ENCODE measurements around the gene FGD6. TPM values are rescaled to one million over a fixed set of nuclear protein-coding genes. Genes with fewer than 3 reads are reported as not detected.

FGD6 gene
- total RNA-seq, 1 donor from 2014 or later = 18.0 TPM

DNA sequence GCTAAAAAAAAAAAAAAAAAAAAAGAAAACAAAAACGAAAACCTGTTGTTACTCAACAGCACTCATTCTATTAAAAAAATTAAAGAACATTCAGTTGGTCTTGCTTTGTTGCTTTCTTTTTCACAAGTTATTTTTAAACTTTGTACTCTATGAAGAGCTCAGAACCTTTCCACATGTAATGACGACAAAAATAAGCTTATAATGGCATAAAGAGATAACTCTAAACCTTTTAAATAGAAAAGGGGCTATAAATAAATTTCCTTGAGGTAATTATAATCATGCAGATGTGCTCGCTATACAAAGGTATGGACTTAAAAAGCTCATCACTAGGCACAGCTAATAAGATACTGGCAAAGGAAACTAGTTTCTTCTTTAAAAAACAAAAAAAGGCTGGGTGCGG is 157.3 kb downstream of the FGD6 start:
- DNase-seq (ENCODE audit: low spot score in 2 of 2, unreplicated experiment in 2 of 2) = no peak
- Mint-ChIP-seq H3K36me3 (peaks cover 29% of the 10 kb centered on the region), H3K4me3 (no peak overlapping the region), H3K4me1 (no peaks in the 10 kb centered on the region), H3K27ac (no peak overlapping the region), H3K27me3 (ENCODE audit: low read depth) (no peaks in the 10 kb centered on the region), H3K9me3 (no peaks in the 10 kb centered on the region)
- TF ChIP-seq, protein P1, sequence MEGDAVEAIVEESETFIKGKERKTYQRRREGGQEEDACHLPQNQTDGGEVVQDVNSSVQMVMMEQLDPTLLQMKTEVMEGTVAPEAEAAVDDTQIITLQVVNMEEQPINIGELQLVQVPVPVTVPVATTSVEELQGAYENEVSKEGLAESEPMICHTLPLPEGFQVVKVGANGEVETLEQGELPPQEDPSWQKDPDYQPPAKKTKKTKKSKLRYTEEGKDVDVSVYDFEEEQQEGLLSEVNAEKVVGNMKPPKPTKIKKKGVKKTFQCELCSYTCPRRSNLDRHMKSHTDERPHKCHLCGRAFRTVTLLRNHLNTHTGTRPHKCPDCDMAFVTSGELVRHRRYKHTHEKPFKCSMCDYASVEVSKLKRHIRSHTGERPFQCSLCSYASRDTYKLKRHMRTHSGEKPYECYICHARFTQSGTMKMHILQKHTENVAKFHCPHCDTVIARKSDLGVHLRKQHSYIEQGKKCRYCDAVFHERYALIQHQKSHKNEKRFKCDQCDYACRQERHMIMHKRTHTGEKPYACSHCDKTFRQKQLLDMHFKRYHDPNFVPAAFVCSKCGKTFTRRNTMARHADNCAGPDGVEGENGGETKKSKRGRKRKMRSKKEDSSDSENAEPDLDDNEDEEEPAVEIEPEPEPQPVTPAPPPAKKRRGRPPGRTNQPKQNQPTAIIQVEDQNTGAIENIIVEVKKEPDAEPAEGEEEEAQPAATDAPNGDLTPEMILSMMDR (IDR thresholded peaks at IDR 0.05; ENCODE audit: unreplicated experiment) = no peak

GRCh38 chr12:95057424-95057823 is 159.8 kb downstream of the FGD6 start:
- DNase-seq (ENCODE audit: low spot score in 2 of 2, unreplicated experiment in 2 of 2) = no peak
- TF ChIP-seq, protein P1 (IDR thresholded peaks at IDR 0.05; ENCODE audit: unreplicated experiment) = no peak
- Mint-ChIP-seq H3K4me1 (peaks cover 4% of the 10 kb centered on the region), H3K9me3 (no peaks in the 10 kb centered on the region), H3K27ac (no peak overlapping the region), H3K36me3 (peaks cover 23% of the 10 kb centered on the region), H3K4me3 (no peak overlapping the region), H3K27me3 (ENCODE audit: low read depth) (no peaks in the 10 kb centered on the region)

- Mint-ChIP-seq H3K27me3 (ENCODE audit: low read depth) (no peaks in the 10 kb centered on the region), H3K4me3 (no peak overlapping the region), H3K27ac (no peak overlapping the region), H3K4me1 (peaks cover 4% of the 10 kb centered on the region), H3K36me3 (peaks cover 19% of the 10 kb centered on the region), H3K9me3 (no peaks in the 10 kb centered on the region)
- TF ChIP-seq, protein P1 (IDR thresholded peaks at IDR 0.05; ENCODE audit: unreplicated experiment) = no peak
- DNase-seq (ENCODE audit: low spot score in 2 of 2, unreplicated experiment in 2 of 2) = no peak
Observed at GRCh38 chr12:95055057-95055456, 162.2 kb downstream of the FGD6 start.

DNA sequence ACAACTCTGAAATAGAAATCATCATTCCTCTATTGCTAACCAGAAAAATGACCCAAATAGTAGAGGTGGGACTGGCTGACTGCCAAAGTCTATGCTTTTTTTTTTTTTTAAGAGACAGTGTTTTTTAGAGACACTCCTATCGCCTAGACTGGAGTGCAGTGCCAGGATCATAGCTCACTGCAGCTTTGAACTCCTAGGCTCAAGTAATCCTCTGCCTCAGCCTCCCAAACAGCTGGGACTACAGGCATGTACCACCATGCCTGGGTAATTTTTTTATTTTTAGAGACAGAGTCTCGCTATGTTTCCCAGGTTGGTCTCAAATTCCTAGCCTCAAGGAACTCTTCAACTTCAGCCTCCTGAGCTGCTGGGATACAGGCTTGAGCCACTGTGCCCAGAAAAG is 163.1 kb downstream of the FGD6 start:
- H3K36me3 Mint-ChIP-seq = peaks cover 21% of the 10 kb centered on the region

GRCh38 chr12:95051241-95051640 is 166.0 kb downstream of the FGD6 start:
- H3K36me3 Mint-ChIP-seq = peaks cover 29% of the 10 kb centered on the region
- no peak overlapping the region for H3K27ac Mint-ChIP-seq

More for the DNA sequence above, 163.1 kb downstream of the FGD6 start:
- DNase-seq (ENCODE audit: low spot score in 2 of 2, unreplicated experiment in 2 of 2) = no peak
- TF ChIP-seq, protein P1 (IDR thresholded peaks at IDR 0.05; ENCODE audit: unreplicated experiment) = no peak
- no peak overlapping the region for H3K4me3 Mint-ChIP-seq
- peaks cover 4% of the 10 kb centered on the region for H3K4me1 Mint-ChIP-seq
- H3K27me3 Mint-ChIP-seq (ENCODE audit: low read depth) = no peaks in the 10 kb centered on the region
- no peak overlapping the region for H3K27ac Mint-ChIP-seq
- H3K9me3 Mint-ChIP-seq = no peaks in the 10 kb centered on the region

More at GRCh38 chr12:95051241-95051640, 166.0 kb downstream of the FGD6 start:
- Mint-ChIP-seq H3K4me3 (no peak overlapping the region), H3K4me1 (peaks cover 4% of the 10 kb centered on the region), H3K9me3 (no peaks in the 10 kb centered on the region), H3K27me3 (ENCODE audit: low read depth) (no peaks in the 10 kb centered on the region)
- TF ChIP-seq, protein P1 (IDR thresholded peaks at IDR 0.05; ENCODE audit: unreplicated experiment) = no peak
- no peak for DNase-seq (ENCODE audit: low spot score in 2 of 2, unreplicated experiment in 2 of 2)

Data from mesothelial cell of epicardium (in vitro differentiated cells).